DMS53 treated with DMSO at 0.1 percent for 48 hours (cell line): Measurements from ENCODE around the gene PCSK2.

ENCODE experiments used
- DNase-seq: peaks from one replicate; lab custom pipeline; 2025; ENCODE audit not compliant: unreplicated experiment; lab: John Stamatoyannopoulos, UW

Gene PCSK2

GRCh38 chr20:17442588-17442987, 215.7 kb downstream of the PCSK2 start:
- DNase-seq: no peak

GRCh38 chr20:17443131-17443858, 216.5 kb downstream of the PCSK2 start:
- no peak for DNase-seq

- DNase-seq: no peak
Measured at GRCh38 chr20:17444091-17444490, 217.3 kb downstream of the PCSK2 start.

GRCh38 chr20:17445543-17445942, 218.7 kb downstream of the PCSK2 start:
- no peak for DNase-seq

GRCh38 chr20:17446171-17446570, 219.3 kb downstream of the PCSK2 start:
- no peak for DNase-seq

- no peak for DNase-seq
Measured at GRCh38 chr20:17448071-17448470, 221.2 kb downstream of the PCSK2 start.

- no peak for DNase-seq
Measured at GRCh38 chr20:17449031-17449430, 222.2 kb downstream of the PCSK2 start.

GRCh38 chr20:17452441-17452840, 225.6 kb downstream of the PCSK2 start:
- no peak for DNase-seq

GRCh38 chr20:17453592-17453991, 226.8 kb downstream of the PCSK2 start:
- DNase-seq: no peak

- no peak for DNase-seq
Measured at GRCh38 chr20:17456279-17456678, 229.4 kb downstream of the PCSK2 start.

GRCh38 chr20:17457079-17457478, 230.2 kb downstream of the PCSK2 start:
- DNase-seq: no peak

- DNase-seq: no peak
Measured at GRCh38 chr20:17457588-17458190, 230.8 kb downstream of the PCSK2 start.

GRCh38 chr20:17460119-17460518, 233.3 kb downstream of the PCSK2 start:
- no peak for DNase-seq

GRCh38 chr20:17461941-17462340, 235.1 kb downstream of the PCSK2 start:
- DNase-seq: no peak

GRCh38 chr20:17463711-17464110, 236.9 kb downstream of the PCSK2 start:
- DNase-seq: no peak

- DNase-seq: no peak
Measured at GRCh38 chr20:17465236-17465635, 238.4 kb downstream of the PCSK2 start.

- DNase-seq: no peak
Measured at GRCh38 chr20:17466641-17467040, 239.8 kb downstream of the PCSK2 start.

- DNase-seq: no peak
Measured at GRCh38 chr20:17467120-17467655, 240.3 kb downstream of the PCSK2 start.

GRCh38 chr20:17468073-17468840, 241.4 kb downstream of the PCSK2 start:
- DNase-seq: no peak

- no peak for DNase-seq
Measured at GRCh38 chr20:17469246-17470030, 242.6 kb downstream of the PCSK2 start.

- no peak for DNase-seq
Measured at GRCh38 chr20:17470521-17470920, 243.7 kb downstream of the PCSK2 start.
